Mucosa of rectum (tissue), 2 donors: Measurements from ENCODE around the gene ALDH2.
"Not testable (repeated sequence)": the region's sequence is repeated elsewhere in the genome, so short reads cannot be mapped to it uniquely, and the experiment has no call there.

Experiments
- H3K27ac ChIP-seq, 2 donors: one replicate each; pipeline ENCODE4 v1.7.0; 2013; ENCODE audit warnings: inconsistent platforms in 2 of 2, low read depth in 2 of 2, low read length in 2 of 2
- H3K27me3 ChIP-seq, 2 donors: one replicate each; pipeline ENCODE4 v1.7.0; 2013; ENCODE audit warnings: low read length in 2 of 2; ENCODE audit not compliant: control insufficient read depth in 2 of 2, insufficient read depth in 2 of 2
- H3K36me3 ChIP-seq, 2 donors: one replicate each; pipeline ENCODE4 v1.7.0; 2013; ENCODE audit warnings: low read length in 2 of 2; ENCODE audit not compliant: control insufficient read depth in 2 of 2, insufficient read depth in 2 of 2
- H3K4me1 ChIP-seq, 2 donors: one replicate each; pipeline ENCODE4 v1.7.0; 2013; ENCODE audit warnings: low read length in 2 of 2, mild to moderate bottlenecking in 1 of 2; ENCODE audit not compliant: control insufficient read depth in 2 of 2, insufficient read depth in 2 of 2
- H3K4me3 ChIP-seq, 2 donors: one replicate each; pipeline ENCODE4 v1.7.0; 2013; ENCODE audit warnings: low read length in 2 of 2
- H3K9ac ChIP-seq, 2 donors: one replicate each; pipeline ENCODE4 v1.7.0; 2013; ENCODE audit warnings: low read length in 2 of 2, low read depth in 1 of 2, mild to moderate bottlenecking in 1 of 2
- H3K9me3 ChIP-seq, 2 donors: one replicate each; pipeline ENCODE4 v1.7.0; 2013; ENCODE audit warnings: low read length in 2 of 2; ENCODE audit not compliant: control insufficient read depth in 2 of 2
- donor health status: healthy.
- donor health status: Normal muscosa, but diverticular disease.

ALDH2 gene

GRCh38 chr12:111803851-111804250 lies 37.1 kb downstream of the ALDH2 start:
- no peak overlapping the region for H3K9ac ChIP-seq
- no peak overlapping the region for H3K4me3 ChIP-seq
- peaks cover 0 to 3% of the 10 kb centered on the region in 2 donors for H3K4me1 ChIP-seq
- H3K36me3 ChIP-seq: peaks cover 51 to 61% of the 10 kb centered on the region in 2 donors
- H3K27ac ChIP-seq: no peak overlapping the region
- no peaks in the 10 kb centered on the region for H3K27me3 ChIP-seq
- H3K9me3 ChIP-seq: no peaks in the 10 kb centered on the region

DNA sequence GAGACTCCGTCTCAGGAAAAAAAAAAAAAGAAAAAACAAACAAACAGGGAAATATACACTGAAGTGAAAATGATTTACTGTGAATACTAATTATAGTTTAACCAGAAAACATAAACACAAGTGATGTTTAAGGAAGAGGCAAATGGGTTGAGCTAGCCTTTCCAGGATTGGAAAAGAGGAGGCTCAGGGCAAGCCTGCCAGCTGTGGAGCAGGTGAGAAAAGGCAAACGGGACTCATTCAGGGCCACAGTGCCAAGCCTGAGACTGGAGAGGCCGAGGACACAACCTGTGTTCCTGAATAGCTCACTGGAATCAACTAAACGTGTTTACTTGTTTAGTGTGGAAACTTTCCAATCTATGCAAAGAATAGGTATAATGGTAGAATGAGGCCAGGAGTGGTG lies 39.6 kb downstream of the ALDH2 start:
- Histone ChIP-seq H3K4me1 (peaks cover 0 to 3% of the 10 kb centered on the region in 2 donors), H3K27me3 (no peaks in the 10 kb centered on the region), H3K36me3 (peaks cover 54 to 56% of the 10 kb centered on the region in 2 donors)

GRCh38 chr12:111807232-111807631 lies 40.5 kb downstream of the ALDH2 start:
- no peak overlapping the region for H3K4me3 ChIP-seq
- peak overlapping the region in 1 of 2 donors; percentile 58 for H3K27ac ChIP-seq
- no peak overlapping the region for H3K9ac ChIP-seq
- H3K27me3 ChIP-seq: no peaks in the 10 kb centered on the region
- peaks cover 49% of the 10 kb centered on the region in 2 donors for H3K36me3 ChIP-seq
- no peaks in the 10 kb centered on the region for H3K9me3 ChIP-seq
- H3K4me1 ChIP-seq: peaks cover 0 to 3% of the 10 kb centered on the region in 2 donors

More for the DNA sequence above, 39.6 kb downstream of the ALDH2 start:
- Histone ChIP-seq H3K4me3 (no peak overlapping the region), H3K9me3 (no peaks in the 10 kb centered on the region), H3K27ac (peak overlapping the region in 1 of 2 donors; percentile 55), H3K9ac (no peak overlapping the region)

GRCh38 chr12:111812881-111813741 lies 46.4 kb downstream of the ALDH2 start:
- Histone ChIP-seq H3K9me3 (no peaks in the 10 kb centered on the region), H3K9ac (no peak overlapping the region), H3K36me3 (peaks cover 22 to 25% of the 10 kb centered on the region in 2 donors), H3K4me3 (no peak overlapping the region), H3K4me1 (no peaks in the 10 kb centered on the region), H3K27ac (no peak overlapping the region), H3K27me3 (no peaks in the 10 kb centered on the region)

- Histone ChIP-seq H3K9me3 (no peaks in the 10 kb centered on the region), H3K4me3 (no peak overlapping the region), H3K4me1 (peaks cover 2 to 18% of the 10 kb centered on the region in 2 donors), H3K27ac (no peak overlapping the region), H3K9ac (no peak overlapping the region), H3K27me3 (no peaks in the 10 kb centered on the region), H3K36me3 (peaks cover 0 to 3% of the 10 kb centered on the region in 2 donors)
These were observed 49.4 kb downstream of the ALDH2 start for GRCh38 chr12:111816065-111816615.

- not testable (repeated sequence) for H3K27me3 ChIP-seq, H3K9me3 ChIP-seq, H3K9ac ChIP-seq, H3K36me3 ChIP-seq, H3K27ac ChIP-seq, H3K4me3 ChIP-seq
- H3K4me1 ChIP-seq: peaks cover 2 to 20% of the 10 kb centered on the region in 2 donors
These were observed 50.2 kb downstream of the ALDH2 start for GRCh38 chr12:111816898-111817297.

- no peak overlapping the region for H3K4me3 ChIP-seq
- peak overlapping the region in 1 of 2 donors; percentile 69 for H3K27ac ChIP-seq
- peaks cover 2 to 24% of the 10 kb centered on the region in 2 donors for H3K4me1 ChIP-seq
- no peaks in the 10 kb centered on the region for H3K27me3 ChIP-seq
- H3K36me3 ChIP-seq: peaks cover 0 to 3% of the 10 kb centered on the region in 2 donors
- no peaks in the 10 kb centered on the region for H3K9me3 ChIP-seq
- H3K9ac ChIP-seq: no peak overlapping the region
These were observed 51.6 kb downstream of the ALDH2 start for GRCh38 chr12:111818340-111818739.

- Histone ChIP-seq H3K9me3 (no peaks in the 10 kb centered on the region), H3K4me3 (peak overlapping the region in 1 of 2 donors; percentile 1), H3K27me3 (no peaks in the 10 kb centered on the region), H3K36me3 (no peaks in the 10 kb centered on the region), H3K4me1 (peaks cover 7 to 32% of the 10 kb centered on the region in 2 donors), H3K9ac (no peak overlapping the region), H3K27ac (peak overlapping the region; percentile 55 to 69)
These were observed 52.7 kb downstream of the ALDH2 start for GRCh38 chr12:111819191-111820158.

DNA sequence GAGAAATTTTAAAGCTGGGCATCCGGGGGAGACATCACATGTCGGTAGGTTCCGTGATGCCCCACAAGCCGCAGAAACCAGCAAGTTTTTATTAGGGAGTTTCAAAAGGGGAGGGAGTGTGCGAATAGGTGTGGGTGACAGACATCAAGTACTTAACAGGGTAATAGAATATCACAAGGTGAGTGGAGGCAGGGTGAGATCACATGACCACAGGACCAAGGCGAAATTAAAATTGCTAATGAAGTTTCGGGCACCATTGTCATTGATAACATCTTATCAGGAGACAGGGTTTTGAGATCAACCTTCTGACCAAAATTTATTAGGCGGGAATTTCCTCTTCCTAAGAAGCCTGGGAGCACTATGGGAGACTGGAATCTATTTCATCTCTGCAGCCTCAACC lies 54.1 kb downstream of the ALDH2 start:
- H3K4me1 ChIP-seq: peaks cover 7 to 32% of the 10 kb centered on the region in 2 donors
- not testable (repeated sequence) for H3K36me3 ChIP-seq, H3K27ac ChIP-seq, H3K9ac ChIP-seq, H3K4me3 ChIP-seq, H3K9me3 ChIP-seq, H3K27me3 ChIP-seq
